Lung (tissue), 12 donors: ENCODE measurements around the gene GP9. TPM values are rescaled to one million over a fixed set of nuclear protein-coding genes. Genes with fewer than 3 reads are reported as not detected.
A peak's percentile ranks its signal among the peaks of the same experiment; 100 is the strongest.

Experiments used
- ATAC-seq: fragments of 200-7000 bp; cut with Tn5 transposase; one replicate; pipeline ENCODE4 v1.9.1; 2020; ENCODE audit warnings: moderate number of reproducible peaks; ENCODE audit not compliant: insufficient read depth, low FRiP score
- DNase-seq, 3 donors: peaks; one replicate each; pipeline ENCODE4 v3.0.0-alpha.2; 2013 to 2017
- H3K27ac ChIP-seq, 2 donors: one replicate each; pipeline ENCODE4 v1.5.1; 2013; ENCODE audit warnings: mild to moderate bottlenecking in 2 of 2, moderate library complexity in 2 of 2, control low read depth in 1 of 2, inconsistent platforms in 1 of 2, low read depth in 1 of 2, low read length in 1 of 2
- H3K27me3 ChIP-seq, 3 donors: one replicate each; pipeline ENCODE4 v1.5.1; 2013; ENCODE audit warnings: low read length in 2 of 3; ENCODE audit not compliant: control insufficient read depth in 3 of 3, insufficient read depth in 3 of 3
- H3K36me3 ChIP-seq, 4 donors: one replicate each; pipeline ENCODE4 v1.5.1; 2013; ENCODE audit warnings: low read length in 4 of 4, mild to moderate bottlenecking in 1 of 4, moderate library complexity in 1 of 4; ENCODE audit not compliant: control insufficient read depth in 4 of 4, insufficient read depth in 4 of 4
- H3K4me1 ChIP-seq, 5 donors: one replicate each; pipeline ENCODE4 v1.5.1; 2013; ENCODE audit warnings: low read length in 5 of 5, mild to moderate bottlenecking in 2 of 5, moderate library complexity in 1 of 5; ENCODE audit not compliant: control insufficient read depth in 5 of 5, insufficient read depth in 5 of 5
- H3K4me3 ChIP-seq: one replicate; pipeline ENCODE4 v1.5.1; 2013; ENCODE audit warnings: mild to moderate bottlenecking, control low read depth, moderate library complexity
- H3K9ac ChIP-seq, 2 donors: one replicate each; pipeline ENCODE4 v1.5.1; 2013; ENCODE audit warnings: low read length in 2 of 2, control low read depth in 1 of 2; ENCODE audit not compliant: insufficient read depth in 1 of 2
- H3K9me3 ChIP-seq, 4 donors: one replicate each; pipeline ENCODE4 v1.5.1; 2013; ENCODE audit warnings: low read length in 3 of 4, mild to moderate bottlenecking in 1 of 4, moderate library complexity in 1 of 4; ENCODE audit not compliant: control insufficient read depth in 4 of 4, insufficient read depth in 3 of 4
- WGBS, 2 donors: extraction: QIAGEN DNeasy Blood & Tissue Kit; methylation state at CpG; one replicate each; pipeline ENCODE4 v1.1.7; 2013; 5-methylcytosine and 5-hydroxymethylcytosine counted together
- polyA plus RNA-seq, 2 donors: library from polyadenylated mRNA; stranded (reverse); fragments of 200-250 nt; gene quantifications; one replicate each; pipeline ENCODE4 v1.2.1, GENCODE V29; 2013
- total RNA-seq, 2 donors: library from RNA; depleted of rRNA in 1 of 2; stranded (reverse); fragments of >200 nt in 1 of 2; gene quantifications; one replicate each; pipeline ENCODE4 v1.2.1, GENCODE V29; 2014 to 2021
- TF ChIP-seq, protein P1 (sequence below): IDR thresholded peaks from 2 replicates; pipeline ENCODE4 v1.5.1; 2012; ENCODE audit warnings: mild to moderate bottlenecking; ENCODE audit errors: control extremely low read depth, extremely low read depth
- donor health status: control.
- donor health status: control.
- donor health status: Bipolar disorder and iron deficiency.
- donor health status: healthy.
- donor health status: DM: yes; HTN: yes; CAD: no.

Gene GP9
- total and polyA plus RNA-seq, 4 donors: 0.40 to 6.2 (median 2.2) TPM

DNA sequence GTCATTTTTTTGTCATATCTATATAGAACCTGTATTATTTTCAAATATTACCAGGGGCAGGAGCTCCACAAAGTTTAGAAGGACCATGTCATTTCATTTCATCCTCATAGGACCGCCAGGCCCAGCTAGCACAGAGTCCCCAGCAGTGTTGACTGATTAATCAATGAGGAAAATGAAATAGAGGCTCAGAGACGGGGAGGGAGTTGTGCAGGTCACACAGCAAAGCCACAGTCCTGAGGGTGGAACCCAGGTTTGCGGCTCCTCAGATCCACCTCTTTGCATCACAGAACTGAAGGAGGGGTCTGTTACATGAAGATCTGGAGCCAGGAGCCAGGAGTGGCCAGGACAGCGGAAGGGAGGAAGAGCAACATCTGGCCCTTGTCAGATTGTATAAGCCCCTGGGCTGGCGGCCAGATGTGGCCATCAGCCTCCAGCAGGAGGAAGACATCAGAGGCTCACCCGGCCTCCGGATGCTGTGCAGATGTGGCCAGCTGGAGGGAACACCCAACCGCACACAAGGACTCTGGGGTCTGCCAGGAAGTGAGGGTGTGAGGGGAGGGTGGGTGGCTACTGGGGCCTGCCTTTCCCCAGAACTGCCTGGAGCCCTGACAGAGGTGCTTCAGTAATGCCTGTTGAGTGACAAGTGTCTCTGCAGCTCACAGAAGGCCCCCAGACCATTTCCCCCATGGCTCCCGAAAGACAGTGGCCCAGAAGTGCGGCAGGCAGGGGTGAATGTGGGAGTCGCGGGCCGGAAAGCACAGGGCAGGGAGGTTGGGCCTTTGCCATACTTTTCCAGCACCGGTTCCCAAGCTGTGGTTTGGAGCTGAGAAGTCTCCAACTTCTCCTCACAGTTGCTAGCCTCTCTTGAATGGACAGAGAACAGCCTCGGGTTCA lies 38.2 kb upstream of the GP9 start:
- DNase-seq: peak; percentile 97 to 99 (median 99)

DNA sequence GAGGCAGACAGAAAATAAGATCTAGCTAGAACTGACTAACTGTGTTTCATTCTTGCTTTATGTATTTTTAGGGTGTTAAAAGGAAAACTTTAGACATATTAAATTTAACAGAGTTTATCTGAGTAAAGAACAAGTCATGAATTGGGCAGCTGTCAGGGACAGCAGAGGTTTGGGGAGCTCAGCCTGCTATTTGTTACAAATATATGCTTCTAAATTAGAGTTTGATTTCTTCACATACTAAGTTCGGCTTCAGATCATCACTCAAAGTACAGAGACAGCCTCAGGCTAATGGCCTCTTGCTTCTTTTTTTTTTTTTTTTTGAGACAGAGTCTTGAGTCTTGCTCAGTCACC lies 37.6 kb upstream of the GP9 start:
- Histone ChIP-seq H3K27ac (peak overlapping the region; percentile 3 to 84), H3K4me1 (peaks cover 8 to 85% (median 23%) of the 10 kb centered on the region in 5 donors)

More for the DNA sequence above, 38.2 kb upstream of the GP9 start:
- Histone ChIP-seq H3K4me3 (no peak overlapping the region), H3K27ac (peak overlapping the region; percentile 3 to 84), H3K4me1 (peaks cover 8 to 90% (median 24%) of the 10 kb centered on the region in 5 donors), H3K27me3 (no peaks in the 10 kb centered on the region), H3K9me3 (no peaks in the 10 kb centered on the region), H3K9ac (no peak overlapping the region), H3K36me3 (no peaks in the 10 kb centered on the region)
- peak; percentile 7 for ATAC-seq
- TF ChIP-seq, protein P1, sequence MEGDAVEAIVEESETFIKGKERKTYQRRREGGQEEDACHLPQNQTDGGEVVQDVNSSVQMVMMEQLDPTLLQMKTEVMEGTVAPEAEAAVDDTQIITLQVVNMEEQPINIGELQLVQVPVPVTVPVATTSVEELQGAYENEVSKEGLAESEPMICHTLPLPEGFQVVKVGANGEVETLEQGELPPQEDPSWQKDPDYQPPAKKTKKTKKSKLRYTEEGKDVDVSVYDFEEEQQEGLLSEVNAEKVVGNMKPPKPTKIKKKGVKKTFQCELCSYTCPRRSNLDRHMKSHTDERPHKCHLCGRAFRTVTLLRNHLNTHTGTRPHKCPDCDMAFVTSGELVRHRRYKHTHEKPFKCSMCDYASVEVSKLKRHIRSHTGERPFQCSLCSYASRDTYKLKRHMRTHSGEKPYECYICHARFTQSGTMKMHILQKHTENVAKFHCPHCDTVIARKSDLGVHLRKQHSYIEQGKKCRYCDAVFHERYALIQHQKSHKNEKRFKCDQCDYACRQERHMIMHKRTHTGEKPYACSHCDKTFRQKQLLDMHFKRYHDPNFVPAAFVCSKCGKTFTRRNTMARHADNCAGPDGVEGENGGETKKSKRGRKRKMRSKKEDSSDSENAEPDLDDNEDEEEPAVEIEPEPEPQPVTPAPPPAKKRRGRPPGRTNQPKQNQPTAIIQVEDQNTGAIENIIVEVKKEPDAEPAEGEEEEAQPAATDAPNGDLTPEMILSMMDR: no peak
- 54 to 64% methylated on average over 15 of the region's 15 CpGs for WGBS, 2 donors

DNA sequence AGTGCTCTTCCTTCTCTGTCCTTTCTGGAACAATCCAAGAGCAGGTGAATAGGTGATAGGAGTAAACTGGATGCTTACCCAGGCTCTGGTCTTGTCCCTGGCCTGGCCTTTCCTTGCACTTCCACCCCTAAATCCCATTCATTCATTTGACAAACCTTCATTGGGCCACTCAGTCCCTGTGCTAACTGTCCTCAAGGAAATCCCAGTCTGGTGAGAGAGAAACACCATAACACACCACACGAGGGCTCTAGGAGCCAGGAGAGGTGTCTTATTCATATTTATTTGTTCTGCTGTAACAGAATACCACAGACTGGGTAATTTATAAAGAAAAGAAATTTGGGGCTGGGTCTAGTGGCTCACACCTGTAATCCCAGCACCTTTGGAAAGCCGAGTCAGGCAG lies 36.7 kb upstream of the GP9 start:
- TF ChIP-seq, protein P1: no peak
- no peaks in the 10 kb centered on the region for H3K36me3 ChIP-seq
- DNase-seq (no peak), ATAC-seq (no peak)
- no peaks in the 10 kb centered on the region for H3K9me3 ChIP-seq
- no peak overlapping the region for H3K4me3 ChIP-seq
- H3K9ac ChIP-seq: no peak overlapping the region
- no peaks in the 10 kb centered on the region for H3K27me3 ChIP-seq
- peaks cover 8 to 75% (median 17%) of the 10 kb centered on the region in 5 donors for H3K4me1 ChIP-seq
- H3K27ac ChIP-seq: no peak overlapping the region
- 69 to 75% methylated on average over 2 of the region's 2 CpGs for WGBS, 2 donors

More for the DNA sequence above, 37.6 kb upstream of the GP9 start:
- H3K9me3 ChIP-seq: no peaks in the 10 kb centered on the region
- TF ChIP-seq, protein P1: no peak
- DNase-seq (peak in 1 of 3 donors; percentile 56), ATAC-seq (no peak)
- no peaks in the 10 kb centered on the region for H3K27me3 ChIP-seq
- H3K9ac ChIP-seq: no peak overlapping the region
- H3K4me3 ChIP-seq: no peak overlapping the region
- no peaks in the 10 kb centered on the region for H3K36me3 ChIP-seq
- 71 to 90% methylated on average over 1 of the region's 1 CpG for WGBS, 2 donors
